Heart left ventricle (tissue), 16 donors: ENCODE results near the gene GIGYF1. TPM values are rescaled to one million over a fixed set of nuclear protein-coding genes. Genes with fewer than 3 reads are reported as not detected.

Experiments
- ATAC-seq, 4 donors: fragments of 200-7000 bp; cut with Tn5 transposase; one replicate each; pipeline ENCODE4 v1.9.1; 2020 to 2022; ENCODE audit warnings: moderate library complexity in 4 of 4, mild to moderate bottlenecking in 3 of 4, moderate number of reproducible peaks in 1 of 4
- DNase-seq, 5 donors: peaks; one replicate each; pipeline ENCODE4 v3.0.0-alpha.2; 2020
- H3K27ac ChIP-seq, 12 donors: fragments of 200-600 bp; sonication (generic) in 4 of 12; one replicate each; pipeline versions ENCODE4 v1.5.0 to v1.8.0; 2016 to 2022; ENCODE audit warnings: mild to moderate bottlenecking in 2 of 12
- H3K27me3 ChIP-seq, 9 donors: fragments of 200-600 bp; sonication (generic) in 2 of 9; one replicate each; pipeline versions ENCODE4 v1.5.1 to v1.8.0; 2016 to 2022; ENCODE audit warnings: mild to moderate bottlenecking in 3 of 9
- H3K36me3 ChIP-seq, 9 donors: fragments of 200-600 bp; sonication (generic) in 2 of 9; one replicate each; pipeline versions ENCODE4 v1.5.0 to v1.8.0; 2018 to 2022; ENCODE audit warnings: mild to moderate bottlenecking in 2 of 9
- H3K4me1 ChIP-seq, 12 donors: fragments of 200-600 bp; sonication (generic) in 4 of 12; one replicate each; pipeline versions ENCODE4 v1.5.0 to v1.8.0; 2016 to 2022; ENCODE audit warnings: mild to moderate bottlenecking in 3 of 12
- H3K4me3 ChIP-seq, 12 donors: fragments of 200-600 bp; sonication (generic) in 4 of 12; one replicate each; pipeline versions ENCODE4 v1.5.0 to v1.8.0; 2017 to 2022; ENCODE audit warnings: mild to moderate bottlenecking in 9 of 12, moderate library complexity in 4 of 12
- H3K9me3 ChIP-seq, 12 donors: fragments of 200-600 bp; sonication (generic) in 4 of 12; one replicate each; pipeline versions ENCODE4 v1.5.0 to v1.8.0; 2016 to 2022; ENCODE audit warnings: mild to moderate bottlenecking in 1 of 12
- POLR2A ChIP-seq, 2 donors: fragments of 450-650 bp; IDR thresholded peaks; one replicate each; pipeline ENCODE4 v1.6.1; 2017; ENCODE audit warnings: antibody characterized with exemption in 2 of 2, mild to moderate bottlenecking in 2 of 2, moderate library complexity in 2 of 2
- WGBS, 4 donors: extraction: QIAGEN DNeasy Blood & Tissue Kit in 2 of 4; methylation state at CpG; one replicate each; pipeline versions ENCODE4 v1.1.5 to v1.1.7; 2013 to 2018; 5-methylcytosine and 5-hydroxymethylcytosine counted together
- intact Hi-C, 10 donors: fragments of 100-400 bp; cut with DNase I; formaldehyde crosslinking; loops; one replicate each; pipeline versions ENCODE4 v1.11.1 to v1.14.2; 2022
- polyA plus RNA-seq, 2 donors: library from polyadenylated mRNA; stranded (reverse); fragments of 200-250 nt; gene quantifications; one replicate each; pipeline ENCODE4 v1.2.3, GENCODE V29; 2013
- total RNA-seq, 9 donors: library from RNA; depleted of rRNA in 2 of 9; stranded (reverse); fragments of >200 nt in 2 of 9; fragmentation: NEBNext Ultra II Directional in 3 of 9; extraction: Animal tissue kit (Norgen Biotek cat#: 25700) in 3 of 9; gene quantifications; one replicate each; pipeline versions ENCODE4 v1.1.0 to v1.2.4, GENCODE V29; 2016 to 2023
- TF ChIP-seq, protein P1 (sequence below), 12 donors: fragments of 200-600 bp; sonication (generic) in 4 of 12; IDR thresholded peaks; one replicate each; pipeline versions ENCODE4 v1.5.0 to v1.8.0; 2018 to 2022; ENCODE audit warnings: antibody characterized with exemption in 12 of 12, mild to moderate bottlenecking in 5 of 12
- donor health status: ischemic (EF 13 %, LVEDD 7.1; RV severe dilation, severe dysfunction).
- donor health status: healthy with polysubstance abuse.
- donor health status: DM: no; HTN: yes; CAD: no.
- donor health status: DM: no; HTN: no; CAD: no.
- donor health status: ischemic (EF 25% LVEDD 6.9; RV normal size, moderate dysfunction).
- donor health status: ischemic (EF 25% LVEDD 5.7; RV mildly dilated, moderate dysfunction).
- donor health status: healthy.
- donor health status: DM: yes; HTN: yes; CAD: no.
- donor health status: ischemic (EF 35%, LVEDD 5.7; RV mildly dilated, moderate dysfunction).
- donor health status: nonischemic (EF 11% LVEDD 7.7; RV severe dilation, severe dysfunction).
- donor health status: DM: yes; HTN: yes; CAD: no.
- donor health status: PGD.
- donor health status: ischemic (EF 29% LVEDD 5.4; RV normal size, mild dysfunction).
- donor health status: nonischemic (EF 23%, LVEDD 6.1; RV moderate dilation, normal function).

The GIGYF1 gene
- total and polyA plus RNA-seq, 11 donors, result 12.9 to 31.7 (median 23.2) TPM

DNA sequence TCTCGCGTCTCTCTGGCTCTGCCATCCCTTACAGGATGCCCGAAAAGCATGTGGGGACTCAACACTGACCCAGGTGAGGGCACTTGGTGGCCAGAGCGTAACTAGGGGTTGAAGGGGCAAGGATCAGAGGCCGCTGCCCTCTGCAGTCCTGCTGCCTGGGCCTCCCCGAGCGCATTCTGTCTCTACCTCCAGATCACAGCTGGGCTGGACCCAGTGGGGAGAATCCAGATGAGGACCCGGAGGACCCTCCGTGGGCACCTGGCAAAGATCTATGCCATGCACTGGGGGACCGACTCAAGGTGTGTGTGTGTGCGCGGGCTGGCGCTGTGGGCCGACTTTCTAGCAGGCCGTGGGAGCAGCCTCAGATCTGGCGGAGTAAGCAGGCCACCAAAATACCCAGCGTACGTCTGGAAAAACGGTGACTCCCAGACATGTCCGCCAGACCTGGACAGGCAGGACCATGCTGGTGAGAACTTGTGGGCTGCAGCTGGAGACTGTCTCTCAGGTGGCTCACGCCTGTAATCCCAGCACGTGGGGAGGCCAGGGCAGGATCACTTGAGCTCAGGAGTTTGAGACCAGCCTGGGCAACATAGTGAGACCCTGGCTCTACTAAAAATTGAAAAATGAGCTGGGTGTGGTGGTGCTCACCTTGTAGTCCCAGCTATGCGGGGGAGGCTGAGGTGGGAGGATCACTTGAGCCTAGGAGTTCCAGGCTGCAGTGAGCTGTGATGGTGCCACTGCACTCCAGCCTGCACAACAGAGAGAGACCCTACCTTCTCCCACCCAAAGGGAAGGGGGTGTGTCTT, 17.3 kb downstream of the GIGYF1 start:
- no peak for TF ChIP-seq POLR2A (IDR thresholded peaks at IDR 0.05)
- TF ChIP-seq, protein P1, sequence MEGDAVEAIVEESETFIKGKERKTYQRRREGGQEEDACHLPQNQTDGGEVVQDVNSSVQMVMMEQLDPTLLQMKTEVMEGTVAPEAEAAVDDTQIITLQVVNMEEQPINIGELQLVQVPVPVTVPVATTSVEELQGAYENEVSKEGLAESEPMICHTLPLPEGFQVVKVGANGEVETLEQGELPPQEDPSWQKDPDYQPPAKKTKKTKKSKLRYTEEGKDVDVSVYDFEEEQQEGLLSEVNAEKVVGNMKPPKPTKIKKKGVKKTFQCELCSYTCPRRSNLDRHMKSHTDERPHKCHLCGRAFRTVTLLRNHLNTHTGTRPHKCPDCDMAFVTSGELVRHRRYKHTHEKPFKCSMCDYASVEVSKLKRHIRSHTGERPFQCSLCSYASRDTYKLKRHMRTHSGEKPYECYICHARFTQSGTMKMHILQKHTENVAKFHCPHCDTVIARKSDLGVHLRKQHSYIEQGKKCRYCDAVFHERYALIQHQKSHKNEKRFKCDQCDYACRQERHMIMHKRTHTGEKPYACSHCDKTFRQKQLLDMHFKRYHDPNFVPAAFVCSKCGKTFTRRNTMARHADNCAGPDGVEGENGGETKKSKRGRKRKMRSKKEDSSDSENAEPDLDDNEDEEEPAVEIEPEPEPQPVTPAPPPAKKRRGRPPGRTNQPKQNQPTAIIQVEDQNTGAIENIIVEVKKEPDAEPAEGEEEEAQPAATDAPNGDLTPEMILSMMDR (IDR thresholded peaks at IDR 0.05), result no peak
- intact Hi-C loops, result loop anchor here in 6 of 10 donors (5.0 to 10.0 kb wide), 6 partner anchors 62 to 209 kb away; partner anchors contain the start of genes FBXO24 (in 2 of the 6), LRCH4 (in 2 of the 6) and MOSPD3 (in 1 of the 6)
- Histone ChIP-seq H3K27me3 (no peaks in the 10 kb centered on the region), H3K4me1 (peaks cover 0 to 51% (median 17%) of the 10 kb centered on the region in 12 donors), H3K36me3 (peaks cover 0 to 53% (median 49%) of the 10 kb centered on the region in 9 donors), H3K4me3 (peak overlapping the region in 11 of 12 donors; percentile 79 to 100 (median 96)), H3K27ac (peak overlapping the region; percentile 88 to 100 (median 98)), H3K9me3 (no peaks in the 10 kb centered on the region)
- 80 to 84% (median 83%) methylated on average over 18 to 23 of the region's 23 CpGs for WGBS, 4 donors
- no peak for ATAC-seq
- peak in 1 of 5 donors; percentile 63 for DNase-seq

DNA sequence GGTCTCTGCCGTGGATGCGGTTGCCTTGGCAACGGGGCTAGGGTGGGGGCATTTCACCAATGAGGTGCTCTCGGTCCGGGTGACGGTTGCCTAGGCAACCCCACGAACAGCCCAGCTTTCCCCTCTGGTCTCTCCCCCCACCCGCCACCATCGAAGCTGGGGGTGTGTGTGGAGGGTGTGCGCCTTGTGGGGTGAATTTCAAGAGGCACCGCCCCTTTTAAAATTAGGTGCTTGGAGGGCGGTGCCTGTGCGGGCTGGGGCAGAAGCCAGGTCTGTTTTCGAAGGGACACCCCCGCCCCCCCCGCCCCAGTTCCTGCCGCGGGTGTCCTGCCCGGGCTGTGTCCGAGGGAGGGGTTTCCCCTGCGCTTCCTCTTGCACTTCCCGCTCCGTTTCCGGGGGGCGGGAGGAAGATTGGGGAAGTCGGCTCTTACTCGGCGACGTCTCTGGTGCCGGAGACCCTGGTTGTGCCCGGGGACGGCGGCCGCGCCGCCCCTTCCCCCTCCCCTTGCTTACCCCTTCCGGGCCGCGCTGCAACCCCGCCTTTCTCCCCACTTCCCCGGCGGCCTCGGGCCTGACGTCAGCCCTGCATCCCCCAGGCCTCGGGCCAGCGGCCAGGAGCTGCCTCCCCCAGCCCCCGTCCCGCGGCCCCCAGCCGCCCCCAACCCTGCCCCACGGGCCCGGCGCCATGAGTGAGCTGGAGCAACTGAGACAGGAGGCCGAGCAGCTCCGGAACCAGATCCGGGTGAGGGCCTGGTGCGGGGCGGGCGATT, 18.3 kb downstream of the GIGYF1 start:
- H3K36me3 ChIP-seq, result peaks cover 0 to 44% (median 41%) of the 10 kb centered on the region in 9 donors
- peak overlapping the region; percentile 79 to 100 (median 96) for H3K4me3 ChIP-seq
- H3K4me1 ChIP-seq, result peaks cover 0 to 51% (median 17%) of the 10 kb centered on the region in 12 donors
- intact Hi-C loops, result loop anchor here in 6 of 10 donors (5.0 to 10.0 kb wide), 6 partner anchors 61 to 208 kb away; partner anchors contain the start of genes FBXO24 (in 2 of the 6), LRCH4 (in 2 of the 6) and MOSPD3 (in 1 of the 6)
- H3K27me3 ChIP-seq, result no peaks in the 10 kb centered on the region
- 2 to 6% (median 3%) methylated on average over 44 to 59 of the region's 59 CpGs for WGBS, 4 donors
- H3K9me3 ChIP-seq, result no peaks in the 10 kb centered on the region
- DNase-seq (peak; percentile 87 to 92 (median 89)), ATAC-seq (peak; percentile 1 to 52 (median 20))
- TF ChIP-seq POLR2A (IDR thresholded peaks at IDR 0.05), result peak in 1 of 2 donors; percentile 25
- TF ChIP-seq, protein P1 (IDR thresholded peaks at IDR 0.05), result no peak
- H3K27ac ChIP-seq, result peak overlapping the region; percentile 88 to 100 (median 98)

GRCh38 chr7:100675105-100675451, 19.0 kb downstream of the GIGYF1 start:
- Histone ChIP-seq H3K27ac (peak overlapping the region; percentile 88 to 100 (median 98)), H3K36me3 (peaks cover 0 to 38% (median 35%) of the 10 kb centered on the region in 9 donors), H3K9me3 (no peaks in the 10 kb centered on the region), H3K27me3 (no peaks in the 10 kb centered on the region), H3K4me3 (peak overlapping the region; percentile 79 to 100 (median 96)), H3K4me1 (peaks cover 0 to 51% (median 17%) of the 10 kb centered on the region in 12 donors)
- ATAC-seq, result no peak
- TF ChIP-seq, protein P1 (IDR thresholded peaks at IDR 0.05), result no peak
- TF ChIP-seq POLR2A (IDR thresholded peaks at IDR 0.05), result no peak
- no peak for DNase-seq
- WGBS, 4 donors, result 0 to 2% (median 0%) methylated on average over 8 to 46 of the region's 46 CpGs
- intact Hi-C loops, result loop anchor here in 6 of 10 donors (5.0 to 10.0 kb wide), 6 partner anchors 60 to 208 kb away; partner anchors contain the start of genes FBXO24 (in 2 of the 6), LRCH4 (in 2 of the 6) and MOSPD3 (in 1 of the 6)
